Loucy (cell line): ENCODE data around the gene UTP4.

ENCODE experiments used
- EZH2phosphoT487 ChIP-seq: fragments of 200-600 bp; IDR thresholded peaks from 2 replicates; pipeline ENCODE4 v1.6.1; 2018; ENCODE audit warnings: antibody characterized with exemption, mild to moderate bottlenecking, moderate library complexity, borderline replicate concordance
- TF ChIP-seq, protein P1 (sequence below): fragments of 200-600 bp; sonication (generic); conservative IDR thresholded peaks from 2 replicates; pipeline ENCODE4 v1.5.1; 2014; ENCODE audit warnings: mild to moderate bottlenecking, antibody characterized with exemption, low read length

GRCh38 chr16:69191136-69191535 is 58.7 kb downstream of the UTP4 start:
- TF ChIP-seq, protein P1, sequence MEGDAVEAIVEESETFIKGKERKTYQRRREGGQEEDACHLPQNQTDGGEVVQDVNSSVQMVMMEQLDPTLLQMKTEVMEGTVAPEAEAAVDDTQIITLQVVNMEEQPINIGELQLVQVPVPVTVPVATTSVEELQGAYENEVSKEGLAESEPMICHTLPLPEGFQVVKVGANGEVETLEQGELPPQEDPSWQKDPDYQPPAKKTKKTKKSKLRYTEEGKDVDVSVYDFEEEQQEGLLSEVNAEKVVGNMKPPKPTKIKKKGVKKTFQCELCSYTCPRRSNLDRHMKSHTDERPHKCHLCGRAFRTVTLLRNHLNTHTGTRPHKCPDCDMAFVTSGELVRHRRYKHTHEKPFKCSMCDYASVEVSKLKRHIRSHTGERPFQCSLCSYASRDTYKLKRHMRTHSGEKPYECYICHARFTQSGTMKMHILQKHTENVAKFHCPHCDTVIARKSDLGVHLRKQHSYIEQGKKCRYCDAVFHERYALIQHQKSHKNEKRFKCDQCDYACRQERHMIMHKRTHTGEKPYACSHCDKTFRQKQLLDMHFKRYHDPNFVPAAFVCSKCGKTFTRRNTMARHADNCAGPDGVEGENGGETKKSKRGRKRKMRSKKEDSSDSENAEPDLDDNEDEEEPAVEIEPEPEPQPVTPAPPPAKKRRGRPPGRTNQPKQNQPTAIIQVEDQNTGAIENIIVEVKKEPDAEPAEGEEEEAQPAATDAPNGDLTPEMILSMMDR: no peak
- no peak for TF ChIP-seq EZH2phosphoT487
